DOHH2 (cell line): ENCODE measurements around the gene SLC8A1.

ENCODE experiments used
- H3F3A ChIP-seq: fragments of 200-600 bp; sonication (generic), shearing (Covaris generic); 2 replicates; pipeline ENCODE4 v1.6.0; 2016; ENCODE audit warnings: antibody characterized with exemption, mild to moderate bottlenecking; ENCODE audit not compliant: control insufficient read depth, insufficient read depth
- H3K27ac ChIP-seq: fragments of 200-600 bp; sonication (generic); 2 replicates; pipeline ENCODE4 v1.5.1; 2014; ENCODE audit warnings: low read depth, mild to moderate bottlenecking, low read length, moderate library complexity
- H3K27me3 ChIP-seq: fragments of 200-600 bp; sonication (generic); 2 replicates; pipeline ENCODE4 v1.6.1; 2014; ENCODE audit warnings: mild to moderate bottlenecking, low read length, mixed read lengths; ENCODE audit not compliant: control insufficient read depth
- H3K36me3 ChIP-seq: fragments of 200-600 bp; sonication (generic); 2 replicates; pipeline ENCODE4 v1.6.1; 2014; ENCODE audit warnings: mild to moderate bottlenecking, low read length, moderate library complexity, mixed read lengths; ENCODE audit not compliant: control insufficient read depth
- H3K4me1 ChIP-seq: fragments of 200-600 bp; sonication (generic); 2 replicates; pipeline ENCODE4 v1.6.1; 2014; ENCODE audit warnings: mild to moderate bottlenecking, low read length, mixed read lengths; ENCODE audit not compliant: control insufficient read depth
- H3K4me2 ChIP-seq: fragments of 200-600 bp; sonication (generic); 2 replicates; pipeline ENCODE4 v1.6.0; 2014; ENCODE audit warnings: mild to moderate bottlenecking, low read length, moderate library complexity
- H3K4me3 ChIP-seq: fragments of 200-600 bp; sonication (generic); 2 replicates; pipeline ENCODE4 v1.5.1; 2014; ENCODE audit warnings: mild to moderate bottlenecking, low read length, mixed read lengths
- H3K79me2 ChIP-seq: fragments of 200-600 bp; sonication (generic); 2 replicates; pipeline ENCODE4 v1.6.1; 2014; ENCODE audit warnings: mild to moderate bottlenecking, low read length, mixed read lengths; ENCODE audit not compliant: control insufficient read depth
- H3K9me2 ChIP-seq: fragments of 200-600 bp; sonication (generic); replicated peaks from 2 replicates; pipeline ENCODE4 v1.6.1; 2014; ENCODE audit warnings: mild to moderate bottlenecking, low read length, mixed read lengths; ENCODE audit not compliant: control insufficient read depth
- H3K9me3 ChIP-seq: fragments of 200-600 bp; sonication (generic); 2 replicates; pipeline ENCODE4 v1.6.1; 2014; ENCODE audit warnings: antibody characterized with exemption, low read length, mixed read lengths; ENCODE audit not compliant: control insufficient read depth, insufficient read depth
- H4K20me1 ChIP-seq: fragments of 200-600 bp; sonication (generic); 2 replicates; pipeline ENCODE4 v1.6.0; 2014; ENCODE audit warnings: low read depth, mild to moderate bottlenecking, antibody characterized with exemption, low read length, moderate library complexity; ENCODE audit not compliant: control insufficient read depth, insufficient read depth
- EZH2phosphoT487 ChIP-seq: fragments of 200-600 bp; sonication (generic); IDR thresholded peaks from 2 replicates; pipeline ENCODE4 v1.6.1; 2017; ENCODE audit warnings: borderline replicate concordance, mild to moderate bottlenecking, antibody characterized with exemption, low read length, moderate library complexity, mixed read lengths
- TF ChIP-seq, protein P1 (sequence below): fragments of 200-600 bp; sonication (generic); IDR thresholded peaks from one replicate; pipeline ENCODE4 v1.5.1; 2014; ENCODE audit warnings: antibody characterized with exemption, mild to moderate bottlenecking, low read depth, low read length; ENCODE audit not compliant: poor library complexity, severe bottlenecking

The SLC8A1 gene

DNA sequence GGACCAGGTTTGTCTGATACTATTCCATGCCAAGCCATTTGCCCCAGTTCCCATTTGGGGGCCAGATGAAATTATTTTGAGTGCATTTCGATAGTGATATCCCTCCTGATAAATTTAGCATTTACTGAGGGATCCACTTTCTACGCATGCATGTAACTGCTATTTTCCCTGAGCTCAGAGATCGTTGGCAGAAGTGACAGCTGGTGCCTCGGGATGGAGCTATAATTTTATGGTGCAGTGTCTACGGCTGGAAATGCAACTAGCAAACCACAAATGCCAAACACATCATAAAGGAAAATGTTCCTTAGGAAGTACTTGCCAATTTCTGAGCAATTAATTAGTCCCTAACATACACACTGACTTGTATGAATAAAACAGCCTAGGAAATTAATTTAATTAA lies 254.8 kb downstream of the SLC8A1 start:
- H3K79me2 ChIP-seq = no peaks in the 10 kb centered on the region
- H3K27ac ChIP-seq = no peak overlapping the region
- H3K4me1 ChIP-seq = no peaks in the 10 kb centered on the region
- H3K27me3 ChIP-seq = no peaks in the 10 kb centered on the region
- no peaks in the 10 kb centered on the region for H4K20me1 ChIP-seq
- H3K9me2 ChIP-seq = no peaks in the 10 kb centered on the region
- H3K4me2 ChIP-seq = no peak overlapping the region
- H3K36me3 ChIP-seq = no peaks in the 10 kb centered on the region
- no peaks in the 10 kb centered on the region for H3K9me3 ChIP-seq
- TF ChIP-seq EZH2phosphoT487 = no peak
- TF ChIP-seq, protein P1, sequence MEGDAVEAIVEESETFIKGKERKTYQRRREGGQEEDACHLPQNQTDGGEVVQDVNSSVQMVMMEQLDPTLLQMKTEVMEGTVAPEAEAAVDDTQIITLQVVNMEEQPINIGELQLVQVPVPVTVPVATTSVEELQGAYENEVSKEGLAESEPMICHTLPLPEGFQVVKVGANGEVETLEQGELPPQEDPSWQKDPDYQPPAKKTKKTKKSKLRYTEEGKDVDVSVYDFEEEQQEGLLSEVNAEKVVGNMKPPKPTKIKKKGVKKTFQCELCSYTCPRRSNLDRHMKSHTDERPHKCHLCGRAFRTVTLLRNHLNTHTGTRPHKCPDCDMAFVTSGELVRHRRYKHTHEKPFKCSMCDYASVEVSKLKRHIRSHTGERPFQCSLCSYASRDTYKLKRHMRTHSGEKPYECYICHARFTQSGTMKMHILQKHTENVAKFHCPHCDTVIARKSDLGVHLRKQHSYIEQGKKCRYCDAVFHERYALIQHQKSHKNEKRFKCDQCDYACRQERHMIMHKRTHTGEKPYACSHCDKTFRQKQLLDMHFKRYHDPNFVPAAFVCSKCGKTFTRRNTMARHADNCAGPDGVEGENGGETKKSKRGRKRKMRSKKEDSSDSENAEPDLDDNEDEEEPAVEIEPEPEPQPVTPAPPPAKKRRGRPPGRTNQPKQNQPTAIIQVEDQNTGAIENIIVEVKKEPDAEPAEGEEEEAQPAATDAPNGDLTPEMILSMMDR = no peak
- H3K4me3 ChIP-seq = no peak overlapping the region
- H3F3A ChIP-seq = no peaks in the 10 kb centered on the region

DNA sequence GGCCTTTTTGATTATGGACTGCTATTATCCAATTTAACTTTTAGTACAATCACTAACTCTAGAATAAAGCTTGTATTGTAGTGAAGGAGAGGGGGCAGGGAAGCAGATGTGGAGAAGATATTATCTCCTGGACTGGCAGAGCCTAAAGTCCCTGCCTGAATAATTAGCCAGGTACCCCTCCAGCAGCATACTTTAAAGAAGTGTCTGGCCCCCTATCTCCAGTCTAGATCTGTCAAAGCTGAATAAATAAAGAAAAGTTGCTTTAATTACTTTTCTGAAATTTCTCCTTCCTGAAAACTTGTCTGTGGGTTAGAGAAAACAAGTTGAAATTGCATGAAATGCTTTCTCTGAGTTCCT lies 258.2 kb downstream of the SLC8A1 start:
- Histone ChIP-seq H3K4me1 (no peaks in the 10 kb centered on the region), H4K20me1 (no peaks in the 10 kb centered on the region), H3K79me2 (no peaks in the 10 kb centered on the region), H3K4me2 (no peak overlapping the region), H3K4me3 (no peak overlapping the region), H3K9me3 (no peaks in the 10 kb centered on the region), H3K36me3 (no peaks in the 10 kb centered on the region), H3F3A (no peaks in the 10 kb centered on the region), H3K9me2 (no peaks in the 10 kb centered on the region), H3K27ac (no peak overlapping the region), H3K27me3 (no peaks in the 10 kb centered on the region)
- TF ChIP-seq, protein P1 = no peak
- TF ChIP-seq EZH2phosphoT487 = no peak

DNA sequence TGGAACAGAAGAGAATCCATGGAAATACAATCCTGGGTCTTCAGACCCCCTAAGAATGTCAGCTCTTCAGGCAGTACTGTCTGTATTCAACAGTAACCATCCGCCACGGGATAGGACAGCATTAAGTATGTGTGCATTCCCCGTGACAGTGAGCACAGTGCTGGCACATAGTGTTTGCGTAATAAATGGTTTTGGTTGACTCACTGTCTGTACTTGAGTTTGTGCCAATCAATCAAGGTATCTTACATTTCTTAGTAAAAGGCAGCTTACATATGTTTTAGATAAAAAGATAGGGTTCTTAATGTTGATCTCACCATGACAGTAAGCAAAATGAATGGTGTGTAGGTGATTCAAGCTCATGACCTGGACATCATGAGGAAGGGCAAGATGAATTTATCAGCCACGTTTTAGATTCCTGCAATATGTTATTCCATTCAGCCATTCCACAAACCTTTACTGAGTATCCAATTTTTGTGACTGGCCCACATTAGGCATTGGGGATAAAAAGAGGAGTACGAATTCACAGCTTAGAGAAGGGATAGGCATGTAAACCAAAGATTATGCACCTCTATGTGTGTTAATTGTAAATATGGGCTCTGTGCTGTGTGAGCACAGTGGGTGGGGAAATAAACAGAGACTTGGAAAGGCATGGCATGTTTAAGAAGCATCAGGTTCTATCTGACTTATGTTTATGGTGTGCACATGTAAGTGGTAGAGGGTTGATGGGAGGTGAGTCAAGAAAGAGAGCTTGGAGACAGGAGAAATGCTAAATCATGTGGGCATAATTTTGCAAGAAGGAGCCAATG lies 258.8 kb downstream of the SLC8A1 start:
- H4K20me1 ChIP-seq = no peaks in the 10 kb centered on the region
- no peaks in the 10 kb centered on the region for H3K36me3 ChIP-seq
- H3K9me2 ChIP-seq = no peaks in the 10 kb centered on the region
- no peaks in the 10 kb centered on the region for H3K27me3 ChIP-seq
- no peaks in the 10 kb centered on the region for H3K79me2 ChIP-seq
- TF ChIP-seq, protein P1 = no peak
- TF ChIP-seq EZH2phosphoT487 = no peak
- no peaks in the 10 kb centered on the region for H3F3A ChIP-seq
- H3K4me1 ChIP-seq = no peaks in the 10 kb centered on the region
- no peak overlapping the region for H3K4me3 ChIP-seq
- H3K4me2 ChIP-seq = no peak overlapping the region
- no peaks in the 10 kb centered on the region for H3K9me3 ChIP-seq
- no peak overlapping the region for H3K27ac ChIP-seq
